HepG2 (cell line): ENCODE data around the gene TBC1D3C. TPM values are rescaled to one million over a fixed set of nuclear protein-coding genes. Genes with fewer than 3 reads are reported as not detected.
"Not testable (repeated sequence)": the region's sequence is repeated elsewhere in the genome, so short reads cannot be mapped to it uniquely, and the experiment has no call there.

Source experiments
- ATAC-seq: fragments of 200-7000 bp; cut with Tn5 transposase; 3 replicates; pipeline ENCODE4 v1.9.1; 2020; ENCODE audit warnings: mild to moderate bottlenecking, moderate library complexity
- BruUV-seq: library from RNA; stranded (reverse); fragments of 400-500 nt; replicated peaks from 2 replicates; lab custom pipeline; 2021; lab: Mats Ljungman, UMichigan
- CTCF ChIA-PET: fragments of 300-600 bp; formaldehyde crosslinking; extraction: SDS; loops from one replicate; lab custom pipeline; 2021; ENCODE audit warnings: low total read pairs, inconsistent platforms, low intra/inter-chr PET ratio; lab: Yijun Ruan, JAX
- POLR2A ChIA-PET: fragments of 350-600 bp; sonication (Branson Sonifier 250); formaldehyde crosslinking; loops from one replicate; lab custom pipeline; 2020; ENCODE audit warnings: antibody characterized with exemption, inconsistent platforms; lab: Yijun Ruan, JAX
- DNase-seq: peaks from one replicate; pipeline ENCODE4 v3.0.0-alpha.2; 2015; ENCODE audit warnings: low spot score
- FAIRE-seq: peaks from 3 replicates; lab custom pipeline; 2011; peaks lifted over from hg19 to GRCh38; lab: Jason Lieb, UNC
- H2AFZ ChIP-seq: one replicate; pipeline ENCODE4 v1.6.1; 2011; ENCODE audit warnings: low read length, inconsistent platforms
- H3K27ac ChIP-seq: fragments of 300-600 bp; 3 replicates; pipeline ENCODE4 v1.8.0; 2011; ENCODE audit warnings: mixed run types, mild to moderate bottlenecking, mixed read lengths, low read length, inconsistent platforms; ENCODE audit not compliant: insufficient read depth; ENCODE audit errors: extremely low read length
- H3K27me3 ChIP-seq, 2 experiments: fragments of 200-600 bp in 1 of 2; 2 replicates in 1 of 2; 3 replicates in 1 of 2; pipeline versions ENCODE4 v1.6.0 to v1.8.0; 2011; ENCODE audit warnings: low read length in 2 of 2, mild to moderate bottlenecking in 2 of 2, moderate library complexity in 2 of 2, inconsistent platforms in 1 of 2; ENCODE audit not compliant: insufficient read depth in 2 of 2, control insufficient read depth in 1 of 2
- H3K36me3 ChIP-seq, 2 experiments: fragments of 200-600 bp in 1 of 2; replicated peaks in 1 of 2; 2 replicates in 1 of 2; 3 replicates in 1 of 2; pipeline versions ENCODE4 v1.5.1 to v1.8.0; 2011; ENCODE audit warnings: low read length in 2 of 2, inconsistent platforms in 1 of 2; ENCODE audit not compliant: insufficient read depth in 2 of 2, control insufficient read depth in 1 of 2
- H3K4me1 ChIP-seq: 2 replicates; pipeline ENCODE4 v1.5.1; 2012; ENCODE audit warnings: low read length, inconsistent platforms; ENCODE audit not compliant: insufficient read depth
- H3K4me2 ChIP-seq: 2 replicates; pipeline ENCODE4 v1.6.0; 2011; ENCODE audit warnings: low read depth, low read length, inconsistent platforms
- H3K4me3 ChIP-seq, 3 experiments: fragments of 200-600 bp in 1 of 3; sonication (generic), shearing (Covaris generic) in 1 of 3; replicated peaks in 1 of 3; 2 replicates each; pipeline ENCODE4 v1.5.1; 2011 to 2016; ENCODE audit warnings: low read length in 3 of 3, inconsistent platforms in 2 of 3, low read depth in 2 of 3, mild to moderate bottlenecking in 2 of 3, control low read depth in 1 of 3, mixed read lengths in 1 of 3; ENCODE audit not compliant: insufficient read depth in 1 of 3
- H3K79me2 ChIP-seq: one replicate; pipeline ENCODE4 v1.6.1; 2011; ENCODE audit warnings: low read length, inconsistent platforms; ENCODE audit not compliant: insufficient read depth
- H3K9ac ChIP-seq: 2 replicates; pipeline ENCODE4 v1.6.0; 2011; ENCODE audit warnings: mild to moderate bottlenecking, low read depth, low read length, inconsistent platforms; ENCODE audit not compliant: insufficient read depth
- H3K9me3 ChIP-seq: 2 replicates; pipeline ENCODE4 v1.5.1; 2012; ENCODE audit warnings: mild to moderate bottlenecking, low read length
- H4K20me1 ChIP-seq: 2 replicates; pipeline ENCODE4 v1.6.0; 2011; ENCODE audit warnings: inconsistent platforms, mild to moderate bottlenecking, low read length, moderate library complexity; ENCODE audit not compliant: insufficient read depth
- WGBS: methylation state at CpG from one replicate; pipeline ENCODE4 v1.1.6; 2017; ENCODE audit warnings: low lambda C conversion rate; 5-methylcytosine and 5-hydroxymethylcytosine counted together
- in situ Hi-C: cut with HindIII; loops from 2 replicates; pipeline ENCODE4 v1.10.0; 2017; ENCODE audit warnings: low pct_unique_long_range_greater_than_20kb; ENCODE audit not compliant: extremely low pct_ligation_motif_present
- intact Hi-C: fragments of 100-400 bp; cut with micrococcal nuclease; formaldehyde crosslinking; loops from one replicate; pipeline ENCODE4 v1.10.0; 2022; ENCODE audit not compliant: unreplicated experiment
- polyA plus RNA-seq, 8 experiments: library from polyadenylated mRNA; depleted of rRNA in 3 of 8; stranded (reverse) in 7 of 8; unstranded in 1 of 8; fragments of >200 nt; fragmentation: Illumina TruSeq in 4 of 8; extraction: Trizol in 4 of 8; gene quantifications; 2 replicates each; pipeline versions ENCODE4 v1.2.1 to v1.2.3, GENCODE V29; 2011 to 2016; ENCODE audit warnings: low read depth in 4 of 8, missing spikeins in 1 of 8, mixed read lengths in 1 of 8; ENCODE audit not compliant: insufficient read depth in 1 of 8
- small RNA-seq, 3 experiments: library from RNA; depleted of rRNA; stranded (forward); fragments of <200 nt; gene quantifications; one replicate each; pipeline ENCODE3, GENCODE V24; 2012; ENCODE audit warnings: low read depth in 2 of 3, low replicate concordance in 1 of 3; ENCODE audit not compliant: insufficient read length in 3 of 3, insufficient read depth in 2 of 3
- total RNA-seq, 5 experiments: library from RNA; depleted of rRNA; stranded (reverse); fragments of >200 nt; fragmentation: Illumina TruSeq; extraction: Trizol; gene quantifications; 2 replicates each; pipeline ENCODE4 v1.2.3, GENCODE V29; 2016; ENCODE audit warnings: low read depth in 1 of 5

Gene TBC1D3C
- total and polyA plus RNA-seq, 2 of the 13 experiments (the other 11 are each of a cell fraction or from before 2014, with no cell fraction given), result 0.33 to 3.0 TPM

DNA sequence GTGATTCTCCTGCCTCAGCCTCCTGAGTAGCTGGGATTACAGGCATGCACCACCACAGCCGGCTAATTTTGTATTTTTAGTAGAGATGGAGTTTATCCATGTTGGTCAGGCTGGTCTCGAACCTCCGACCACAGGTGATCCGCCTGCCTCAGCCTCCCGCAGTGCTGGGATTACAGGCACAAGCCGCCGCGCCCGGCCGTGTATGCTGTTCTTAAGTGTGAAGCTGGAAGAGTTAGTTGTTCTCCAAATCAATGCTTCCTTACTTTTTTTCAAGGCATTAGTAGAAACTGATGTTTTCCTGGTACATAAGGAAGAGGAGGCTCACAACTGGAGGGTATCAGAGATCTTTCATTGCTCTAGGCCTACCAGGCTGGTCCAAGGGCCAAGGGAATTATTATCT lies 19.7 kb upstream of the TBC1D3C start:
- in situ Hi-C loops, DNase-seq, H2AFZ ChIP-seq, BruUV-seq, H3K9ac ChIP-seq, H3K9me3 ChIP-seq, H3K27me3 ChIP-seq, H3K4me3 ChIP-seq, H4K20me1 ChIP-seq, H3K36me3 ChIP-seq, H3K4me1 ChIP-seq, ATAC-seq, H3K79me2 ChIP-seq, intact Hi-C loops, CTCF ChIA-PET, POLR2A ChIA-PET, H3K4me2 ChIP-seq, FAIRE-seq, H3K27ac ChIP-seq: not testable (repeated sequence)
- no CpG with 5 or more reads among the region's 10 CpGs for WGBS

GRCh38 chr17:38087344-38087743 lies 18.9 kb upstream of the TBC1D3C start:
- H3K4me3 ChIP-seq, POLR2A ChIA-PET, BruUV-seq, intact Hi-C loops, H3K9ac ChIP-seq, in situ Hi-C loops, H3K27me3 ChIP-seq, H4K20me1 ChIP-seq, H2AFZ ChIP-seq, H3K4me1 ChIP-seq, DNase-seq, H3K27ac ChIP-seq, FAIRE-seq, H3K36me3 ChIP-seq, ATAC-seq, H3K4me2 ChIP-seq, H3K9me3 ChIP-seq, CTCF ChIA-PET, H3K79me2 ChIP-seq: not testable (repeated sequence)
- WGBS, result no CpG with 5 or more reads among the region's 1 CpG

Small RNA genes within 50 kb of the gene (small RNA-seq; reads per million reads assigned to genes)
- 0 reads per million in 3 experiments for gene RF00019

Other genes with a start within 250 kb of the TBC1D3C start
- gene TBC1D3K, start 144.2 kb downstream of the TBC1D3C start, total RNA-seq (2016; rRNA removed; fragmentation: Illumina TruSeq; extraction: Trizol), result not detected in 2 replicates
- gene TBC1D3K, start 144.2 kb downstream of the TBC1D3C start, polyA plus RNA-seq (2011; rRNA removed), result not detected in 2 replicates
- 0.56 and 2.6 TPM in 2 replicates for gene TBC1D3L, start 79.6 kb downstream of the TBC1D3C start, total RNA-seq (2016; rRNA removed; fragmentation: Illumina TruSeq; extraction: Trizol)
- gene TBC1D3L, start 79.6 kb downstream of the TBC1D3C start, polyA plus RNA-seq (2011; rRNA removed), result 8.4 and 8.7 TPM in 2 replicates
- 0.18 TPM in 1 of 2 replicates, not detected in the other for gene TBC1D3D, start 64.7 kb downstream of the TBC1D3C start, total RNA-seq (2016; rRNA removed; fragmentation: Illumina TruSeq; extraction: Trizol)
- 1.3 and 3.2 TPM in 2 replicates for gene TBC1D3D, start 64.7 kb downstream of the TBC1D3C start, polyA plus RNA-seq (2011; rRNA removed)
- not detected in 2 replicates for gene TBC1D3E, start 59.3 kb upstream of the TBC1D3C start, total RNA-seq (2016; rRNA removed; fragmentation: Illumina TruSeq; extraction: Trizol)
- not detected in 2 replicates for gene TBC1D3E, start 59.3 kb upstream of the TBC1D3C start, polyA plus RNA-seq (2011; rRNA removed)
- gene TBC1D3, start 123.9 kb upstream of the TBC1D3C start, total RNA-seq (2016; rRNA removed; fragmentation: Illumina TruSeq; extraction: Trizol), result not detected in 2 replicates
- gene TBC1D3, start 123.9 kb upstream of the TBC1D3C start, polyA plus RNA-seq (2011; rRNA removed), result not detected in 2 replicates
- gene MRPL45, start 228.5 kb upstream of the TBC1D3C start, total RNA-seq (2016; rRNA removed; fragmentation: Illumina TruSeq; extraction: Trizol), result 89.5 and 130 TPM in 2 replicates
- 124 and 157 TPM in 2 replicates for gene MRPL45, start 228.5 kb upstream of the TBC1D3C start, polyA plus RNA-seq (2011; rRNA removed)